HG03571 (cell line): ENCODE data around the gene YBEY.

Source experiments
- ATAC-seq: cut with Tn5 transposase; IDR thresholded peaks from one replicate; pipeline ENCODE4 v1.9.1; 2021; ENCODE audit not compliant: unreplicated experiment

Gene YBEY

DNA sequence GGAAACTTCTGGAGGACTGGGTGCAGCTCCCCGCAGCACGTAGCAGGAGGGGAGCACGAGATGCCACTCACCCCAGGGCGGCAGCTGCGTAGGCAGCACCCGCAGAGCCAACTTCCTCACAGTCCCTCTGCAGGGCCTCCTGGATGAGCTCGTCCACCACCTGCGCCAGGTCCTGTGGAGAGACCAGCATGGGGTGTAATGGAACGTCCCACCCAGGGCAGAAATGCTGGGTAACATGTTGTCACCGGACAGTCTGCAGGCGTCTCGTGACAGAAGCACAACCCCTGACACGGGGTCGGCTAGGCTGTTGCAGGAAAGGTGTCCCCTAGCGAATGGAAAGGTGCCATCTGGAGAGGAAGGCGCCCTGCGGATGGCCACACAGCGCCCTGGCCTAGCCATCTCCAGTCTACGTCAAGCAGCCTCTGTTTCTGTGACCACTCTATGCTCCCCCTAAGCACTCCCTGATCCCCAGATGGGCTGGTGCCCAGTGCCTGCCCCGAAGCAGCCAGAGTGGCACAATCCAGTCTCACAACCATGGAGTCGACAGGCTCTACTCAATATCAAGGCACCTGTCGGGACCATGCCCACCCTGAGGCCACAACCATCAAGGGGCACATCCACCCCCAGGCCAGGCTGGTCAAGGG is 22.0 kb upstream of the YBEY start:
- ATAC-seq = no peak

DNA sequence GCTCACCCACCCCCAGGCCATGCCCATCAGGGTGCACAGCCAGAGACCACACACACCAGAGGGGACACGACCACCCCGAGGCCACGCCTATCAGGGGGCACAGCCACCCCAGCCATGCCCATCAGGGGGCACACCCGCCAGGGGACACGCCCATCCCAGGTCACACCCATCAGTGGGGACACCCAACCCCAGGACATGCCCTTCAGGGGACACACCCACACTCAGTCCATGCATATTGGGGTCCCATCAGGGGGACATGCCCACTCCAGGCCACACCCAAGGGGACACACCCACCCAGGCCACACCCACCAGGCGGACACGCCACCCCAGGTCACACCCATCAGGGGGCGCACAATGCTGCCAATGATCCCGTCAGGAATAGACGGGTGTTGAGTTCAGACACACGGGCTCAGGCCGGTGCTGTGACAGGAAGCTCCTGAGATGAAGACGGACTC is 21.4 kb upstream of the YBEY start:
- no peak for ATAC-seq

DNA sequence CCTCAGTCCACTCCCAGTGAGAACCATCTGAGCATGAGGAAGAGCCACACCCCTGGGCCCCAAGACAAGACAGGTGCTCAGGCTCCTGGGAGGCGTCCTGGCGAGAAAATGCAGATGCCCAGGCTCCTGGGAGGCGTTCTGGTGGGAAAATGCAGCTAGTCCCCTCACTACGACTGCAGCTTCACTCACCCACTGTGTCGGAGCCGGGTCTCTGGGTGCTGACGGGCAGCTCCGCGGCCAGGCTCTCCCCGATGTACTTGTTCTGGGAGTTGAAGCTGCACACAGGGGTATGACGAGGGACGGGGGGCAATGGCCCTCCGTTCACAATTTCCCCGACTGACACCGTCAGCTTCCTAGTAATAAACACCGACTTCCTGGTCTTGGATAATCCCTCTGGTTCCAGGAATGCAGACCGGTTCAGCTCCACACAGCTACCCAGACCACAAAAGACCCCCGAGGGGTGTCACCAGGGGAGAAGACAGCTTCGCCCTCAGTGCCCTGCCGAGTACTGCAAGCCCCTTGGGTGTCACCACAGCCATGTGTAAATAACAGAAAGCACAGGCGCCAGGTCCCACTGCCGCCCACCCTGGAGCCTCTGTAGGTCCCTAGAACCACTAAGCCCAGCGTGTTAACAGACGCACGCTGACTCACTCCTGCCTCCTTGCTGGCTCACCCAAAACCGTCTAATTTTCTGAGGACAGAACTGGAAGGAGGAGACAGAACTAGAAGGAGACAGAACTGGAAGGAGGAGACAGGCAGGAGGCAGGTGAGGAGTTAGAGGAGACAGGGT is 20.2 kb upstream of the YBEY start:
- no peak for ATAC-seq

DNA sequence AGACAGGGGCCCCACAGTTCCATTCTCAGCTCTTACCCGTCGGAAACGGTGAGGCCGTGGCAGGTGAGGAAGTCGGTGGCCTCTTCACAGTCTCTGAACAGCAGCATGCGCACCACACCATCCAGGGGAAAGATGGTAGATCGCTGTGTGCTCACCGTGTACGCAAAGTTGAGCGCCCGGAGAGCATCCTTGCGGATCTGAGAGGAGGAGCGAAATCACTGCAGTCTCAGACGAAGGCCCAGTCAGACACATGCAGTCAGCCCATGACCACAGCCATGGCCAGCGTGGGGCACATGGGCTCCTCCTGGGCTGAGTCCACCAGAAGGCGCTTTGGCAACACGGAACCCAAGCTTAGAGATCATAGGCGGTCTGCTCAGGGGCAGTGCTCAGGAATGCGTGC is 19.2 kb upstream of the YBEY start:
- no peak for ATAC-seq

DNA sequence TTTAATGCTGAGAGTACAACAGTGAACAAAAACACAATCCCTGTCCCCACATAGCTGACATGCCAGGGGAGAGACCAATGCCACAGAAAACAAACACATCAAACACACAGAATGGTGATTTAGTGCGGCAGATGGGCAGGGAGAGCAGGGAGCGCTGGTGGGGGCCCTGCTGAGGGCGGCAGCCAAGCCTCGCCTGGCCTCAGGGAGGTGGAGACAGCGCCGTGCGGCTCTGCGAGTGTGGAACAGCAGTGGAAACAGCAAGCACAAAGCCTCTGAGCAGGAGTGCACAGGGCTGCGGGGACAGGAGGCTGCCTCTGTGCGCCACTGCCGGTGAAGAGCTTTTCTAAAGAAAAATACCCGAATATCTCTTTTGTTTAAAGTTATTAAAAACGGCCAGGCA is 17.8 kb upstream of the YBEY start:
- no peak for ATAC-seq

DNA sequence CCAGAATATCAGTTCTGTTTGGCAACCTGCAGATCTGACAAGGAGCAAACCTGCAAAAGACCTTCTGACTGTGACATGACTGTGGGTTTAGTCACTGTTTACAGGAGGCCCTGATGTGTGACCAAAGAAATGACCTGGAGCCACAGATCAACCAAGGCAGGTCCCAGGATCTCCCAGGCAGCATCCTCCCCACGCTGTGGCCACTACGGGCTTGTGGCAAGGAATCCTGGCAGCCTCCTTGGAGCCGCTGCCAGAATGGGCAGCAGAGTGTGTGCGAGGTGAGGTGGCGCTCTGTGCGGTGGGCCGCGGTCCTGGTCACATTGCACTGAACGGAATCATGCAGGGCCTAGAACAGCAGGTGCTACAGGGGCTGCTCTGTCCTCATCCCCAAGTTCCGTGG is 16.7 kb upstream of the YBEY start:
- ATAC-seq = no peak

DNA sequence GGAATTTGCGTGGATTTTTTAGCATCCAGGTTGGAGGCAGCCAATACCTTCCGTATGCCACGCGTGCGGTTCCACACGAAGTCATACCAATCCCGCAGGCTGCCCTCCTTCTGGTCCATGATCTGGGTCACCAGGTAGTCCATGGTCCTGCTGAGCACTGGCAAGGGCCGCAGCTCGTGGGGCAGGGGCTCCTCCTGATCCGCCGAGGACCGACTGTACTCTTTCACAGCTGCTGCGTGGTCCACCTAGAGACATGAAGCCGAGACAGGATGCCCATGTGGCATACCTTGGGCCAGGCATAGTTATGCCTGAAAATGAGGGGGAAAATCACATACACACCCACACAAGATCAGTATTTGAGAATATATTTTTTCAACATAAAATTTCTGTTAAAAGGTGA is 12.8 kb upstream of the YBEY start:
- ATAC-seq = no peak

DNA sequence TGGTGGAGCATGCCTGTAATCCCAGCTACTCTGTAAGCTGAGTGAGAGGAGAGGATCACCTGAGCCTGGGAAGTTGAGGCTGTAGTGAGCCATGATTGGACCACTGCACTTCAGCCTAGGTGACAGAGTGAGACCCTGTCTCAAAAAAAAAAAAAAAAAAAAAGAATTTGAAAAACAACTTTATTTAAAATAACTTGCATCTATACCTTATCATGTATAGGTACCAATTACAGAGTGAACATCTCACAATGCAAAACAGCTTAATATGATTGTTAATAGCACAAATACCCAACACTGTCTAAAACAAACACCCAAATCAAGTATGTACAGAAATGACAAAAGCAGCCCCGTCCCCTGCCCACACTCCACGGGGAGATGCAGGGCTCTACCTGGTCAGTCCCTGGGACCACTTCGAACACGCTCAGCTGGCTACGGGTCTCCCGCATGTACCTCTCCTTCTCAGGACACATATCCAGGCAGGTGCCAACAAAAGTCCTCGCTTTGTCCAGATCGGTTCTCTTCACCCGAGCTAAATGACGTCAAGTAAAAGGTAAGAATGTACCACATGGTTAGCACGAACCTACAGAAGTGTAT is 11.2 kb upstream of the YBEY start:
- no peak for ATAC-seq

DNA sequence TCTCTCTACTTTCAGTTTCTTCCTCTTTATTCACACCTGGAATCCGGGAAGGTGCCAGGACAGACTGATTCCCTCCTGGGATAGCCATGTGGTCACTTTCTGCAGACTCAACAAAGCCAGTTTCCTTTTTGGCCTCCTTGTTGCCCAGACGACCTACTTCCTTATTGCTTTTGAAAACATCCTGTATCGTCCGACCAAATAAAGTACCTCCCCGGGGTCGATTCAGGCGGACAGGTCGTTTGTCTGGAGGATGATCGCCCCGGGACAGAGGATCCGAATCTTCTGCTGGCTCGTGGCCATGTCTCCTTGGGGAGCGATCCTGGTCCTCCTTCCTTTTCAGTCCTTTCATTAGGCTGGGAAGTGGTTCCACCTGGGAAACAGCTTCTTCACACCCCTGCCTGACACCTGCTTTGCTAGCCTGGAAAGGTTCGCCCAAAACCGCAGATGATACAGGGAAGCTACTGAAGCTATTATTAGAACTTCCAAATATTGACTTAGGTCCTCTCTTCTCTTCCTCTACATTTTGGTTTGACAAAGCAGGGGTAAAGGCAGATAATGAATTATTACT is 2.0 kb upstream of the YBEY start:
- no peak for ATAC-seq

DNA sequence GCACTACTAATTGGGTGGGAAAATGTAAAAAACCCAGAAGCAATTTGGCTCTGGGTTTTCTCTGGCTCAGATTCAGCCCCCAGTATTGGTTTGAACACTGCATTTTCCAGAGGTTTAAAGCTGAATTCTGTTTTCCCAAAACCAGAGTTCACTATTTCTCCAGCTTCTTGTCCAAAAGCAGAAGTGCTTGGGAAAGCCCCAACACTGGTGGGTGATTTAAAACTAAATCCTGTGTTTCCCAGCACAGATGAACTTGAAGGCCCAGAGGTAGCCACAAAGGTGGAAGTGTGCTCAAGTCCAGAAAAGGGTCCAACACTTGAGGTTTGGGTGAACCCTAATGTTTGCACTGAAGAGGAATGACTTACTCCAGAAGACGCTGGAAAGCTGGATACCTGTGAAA is 1.4 kb upstream of the YBEY start:
- no peak for ATAC-seq

DNA sequence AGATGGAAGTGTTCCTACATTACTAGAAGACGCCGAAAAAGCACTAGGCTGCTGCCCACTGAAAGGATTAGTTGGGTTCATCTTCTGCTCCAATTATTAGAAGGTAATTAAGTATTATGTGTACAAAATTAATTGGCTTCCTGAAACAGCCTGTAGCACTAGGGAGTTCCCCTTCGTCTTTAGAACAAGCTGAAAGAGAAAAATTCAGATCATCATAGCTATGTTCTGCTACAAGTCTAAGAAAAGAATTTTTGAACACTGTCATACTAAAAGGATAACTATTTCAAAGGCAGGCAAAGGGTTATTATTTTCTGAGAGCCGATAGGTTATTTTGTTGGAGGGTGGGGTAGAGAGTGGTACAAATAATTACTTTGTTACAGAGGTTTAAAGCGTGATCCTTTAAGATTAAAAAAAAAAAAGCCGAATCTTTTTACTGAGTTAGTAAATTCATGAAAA is 908 bp upstream of the YBEY start, which contains the start of gene MCM3AP:
TSS of gene MCM3AP (minus strand) at position 406 of the 456 bp plus-strand sequence. CDS start at position 81, 325 bp downstream.
- ATAC-seq = no peak

DNA sequence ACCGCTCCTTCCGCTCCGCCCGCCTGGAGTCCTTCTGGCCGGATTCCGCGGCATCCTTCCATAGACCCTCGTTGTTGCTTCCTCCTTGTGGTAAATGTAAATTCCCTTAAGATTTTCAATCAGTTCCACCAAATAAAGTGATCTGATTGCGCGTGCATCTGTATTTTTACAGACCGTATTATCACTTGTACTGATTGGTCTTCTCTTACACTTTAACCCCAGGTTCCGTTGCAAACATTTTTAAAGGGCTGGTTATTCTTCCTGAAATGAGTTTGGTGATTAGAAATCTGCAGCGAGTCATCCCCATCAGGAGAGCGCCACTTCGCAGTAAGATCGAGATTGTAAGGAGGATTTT is 483 bp downstream of the YBEY start:
- ATAC-seq = no peak

DNA sequence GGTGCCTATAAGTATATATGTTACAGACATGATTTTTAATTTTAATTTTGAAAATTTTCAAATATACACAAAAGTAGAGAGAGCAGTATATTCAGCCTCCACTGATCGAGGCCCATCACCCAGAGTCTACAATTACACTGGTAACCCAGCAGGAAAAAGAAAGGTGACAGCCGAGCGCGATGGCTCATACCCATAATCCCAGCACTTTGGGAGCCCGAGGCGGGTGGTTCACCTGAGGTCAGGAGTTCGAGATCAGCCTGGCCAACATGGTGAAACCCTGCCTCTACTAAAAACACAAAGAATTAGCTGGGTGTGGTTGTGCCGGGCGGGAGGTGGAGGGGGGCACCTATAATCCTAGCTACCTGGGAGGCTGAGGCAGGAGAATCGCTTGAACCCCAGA is 1.4 kb downstream of the YBEY start:
- ATAC-seq = no peak

DNA sequence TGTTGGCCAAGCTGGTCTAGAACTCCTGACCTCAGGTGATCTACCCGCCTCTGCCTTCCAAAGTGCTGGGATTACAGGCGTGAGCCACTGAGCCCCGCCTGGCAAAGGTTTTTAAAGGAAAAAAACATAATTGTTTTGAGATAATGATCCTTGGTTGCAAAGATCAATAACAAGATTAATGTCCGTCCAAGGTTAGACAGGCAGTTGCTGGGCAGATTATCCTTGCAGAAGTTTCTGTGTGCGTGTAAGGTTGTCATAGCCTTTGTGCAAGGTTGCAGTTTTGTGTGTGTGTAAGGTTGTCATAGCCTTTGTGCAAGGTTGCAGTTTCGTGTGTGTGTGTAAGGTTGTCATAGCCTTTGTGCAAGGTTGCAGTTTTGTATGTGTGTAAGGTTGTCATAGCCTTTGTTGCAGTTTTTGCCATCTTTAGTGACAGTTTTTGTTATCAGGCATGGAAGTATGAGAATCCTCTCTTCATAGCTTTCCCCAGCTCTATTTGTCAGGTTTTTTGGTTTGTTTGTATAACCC is 3.6 kb downstream of the YBEY start:
- ATAC-seq = no peak

DNA sequence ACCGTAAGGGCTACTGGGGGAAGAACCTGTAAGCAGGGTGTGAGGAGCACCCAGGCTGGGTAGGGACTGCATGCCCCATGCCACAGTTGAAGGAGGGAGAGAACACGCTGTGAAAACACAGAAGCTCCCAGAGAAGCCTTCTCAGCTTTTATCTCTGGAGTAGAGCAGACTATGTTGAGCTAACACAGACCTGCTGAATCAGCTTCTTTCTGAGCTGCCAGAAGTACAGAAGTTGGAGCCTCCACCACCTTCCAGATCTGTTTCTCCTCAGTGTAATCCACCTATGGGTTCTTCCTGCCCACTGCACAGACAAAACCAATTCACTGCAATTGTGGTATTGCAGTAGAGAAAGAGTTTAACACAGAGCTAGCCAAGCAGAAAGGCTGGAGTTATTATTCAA is 5.4 kb downstream of the YBEY start:
- no peak for ATAC-seq

DNA sequence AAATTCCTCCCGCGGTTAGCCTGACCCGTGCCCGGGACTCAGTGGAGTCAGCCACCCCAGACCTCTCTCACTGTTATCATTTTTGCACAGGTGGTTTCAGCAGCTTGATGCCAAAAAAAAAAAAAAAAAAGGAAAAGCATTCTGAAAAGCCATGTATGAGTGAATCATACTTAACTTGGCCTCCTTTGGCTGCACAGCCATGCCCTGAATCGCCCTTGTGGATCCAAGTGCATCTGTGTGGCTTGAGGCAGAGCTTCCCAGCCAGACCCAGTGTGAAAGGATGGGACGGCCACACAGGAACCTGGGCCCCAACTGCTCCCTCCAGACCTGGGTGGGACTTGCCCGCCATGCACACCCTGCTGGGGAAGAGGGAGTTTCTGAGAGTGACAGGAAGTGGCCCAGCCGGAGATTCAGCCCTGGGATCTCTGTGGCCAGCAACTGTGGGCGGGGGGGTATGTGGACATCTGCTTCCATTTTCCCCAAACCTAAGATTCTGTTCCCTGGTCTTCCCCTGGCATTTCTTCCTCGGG is 8.6 kb downstream of the YBEY start:
- no peak for ATAC-seq

DNA sequence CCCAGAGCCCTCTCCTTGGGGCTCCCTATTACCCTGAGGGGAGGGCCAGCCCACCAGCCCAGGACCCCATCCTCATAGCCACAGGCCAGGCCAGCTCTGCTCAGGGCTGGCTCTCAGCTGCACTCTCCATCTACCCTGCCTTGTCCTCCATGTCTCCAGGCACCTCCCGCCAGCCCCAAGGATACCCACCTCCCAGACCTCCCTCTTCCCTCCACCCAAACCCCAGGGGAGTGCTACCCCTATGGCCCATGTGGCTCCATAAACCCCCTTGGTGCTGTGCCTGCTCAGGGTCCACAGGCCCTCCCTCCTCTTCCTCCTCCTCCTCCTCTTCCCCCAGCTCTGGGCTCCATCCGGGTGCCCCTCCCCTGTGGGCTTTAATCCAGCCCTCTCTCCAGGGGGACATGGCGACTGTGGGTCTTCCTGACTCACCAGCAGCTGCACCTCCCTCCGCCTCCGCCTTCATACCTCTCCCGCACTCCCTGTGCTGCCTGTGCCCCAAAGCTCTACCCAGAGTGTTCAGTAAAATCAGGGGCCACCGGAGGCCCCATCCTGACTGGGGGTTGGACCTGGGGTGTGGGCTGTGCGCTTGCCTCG is 9.1 kb downstream of the YBEY start:
- no peak for ATAC-seq

DNA sequence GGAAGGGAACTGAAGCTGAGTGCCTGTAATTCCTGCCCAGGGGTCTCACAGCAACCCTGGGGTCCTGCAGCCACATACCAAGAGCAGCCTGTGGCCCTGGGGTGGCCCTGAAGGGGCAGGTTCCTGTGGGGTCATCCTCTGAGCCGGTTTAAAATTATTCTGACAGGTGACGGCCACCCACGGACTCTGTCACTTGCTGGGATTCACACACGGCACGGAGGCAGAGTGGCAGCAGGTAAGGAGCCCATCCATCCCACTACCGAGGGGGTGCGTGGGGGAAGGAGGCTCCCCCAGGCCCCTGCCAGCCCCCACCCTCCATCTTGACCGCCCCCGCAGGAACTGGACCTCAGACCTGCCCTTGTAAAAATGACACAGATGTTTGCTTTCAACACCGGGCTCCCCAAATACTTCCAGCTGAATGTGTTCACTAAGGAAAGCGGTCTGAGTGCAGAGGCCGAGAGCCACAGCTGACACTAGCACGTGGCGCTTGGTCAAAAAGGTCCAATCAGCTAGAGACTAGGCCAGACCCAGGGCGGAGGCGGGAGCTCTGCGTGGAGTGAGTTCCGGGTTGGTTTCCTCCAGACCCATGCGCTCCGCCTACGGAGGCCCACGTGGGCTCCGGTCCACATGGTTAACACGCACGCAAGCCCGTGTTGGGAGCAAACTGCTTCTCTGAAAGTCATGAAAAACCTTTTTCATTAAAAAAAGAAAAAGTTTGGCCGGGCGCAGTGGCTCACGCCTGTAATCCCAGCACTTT is 10.0 kb downstream of the YBEY start:
- no peak for ATAC-seq

DNA sequence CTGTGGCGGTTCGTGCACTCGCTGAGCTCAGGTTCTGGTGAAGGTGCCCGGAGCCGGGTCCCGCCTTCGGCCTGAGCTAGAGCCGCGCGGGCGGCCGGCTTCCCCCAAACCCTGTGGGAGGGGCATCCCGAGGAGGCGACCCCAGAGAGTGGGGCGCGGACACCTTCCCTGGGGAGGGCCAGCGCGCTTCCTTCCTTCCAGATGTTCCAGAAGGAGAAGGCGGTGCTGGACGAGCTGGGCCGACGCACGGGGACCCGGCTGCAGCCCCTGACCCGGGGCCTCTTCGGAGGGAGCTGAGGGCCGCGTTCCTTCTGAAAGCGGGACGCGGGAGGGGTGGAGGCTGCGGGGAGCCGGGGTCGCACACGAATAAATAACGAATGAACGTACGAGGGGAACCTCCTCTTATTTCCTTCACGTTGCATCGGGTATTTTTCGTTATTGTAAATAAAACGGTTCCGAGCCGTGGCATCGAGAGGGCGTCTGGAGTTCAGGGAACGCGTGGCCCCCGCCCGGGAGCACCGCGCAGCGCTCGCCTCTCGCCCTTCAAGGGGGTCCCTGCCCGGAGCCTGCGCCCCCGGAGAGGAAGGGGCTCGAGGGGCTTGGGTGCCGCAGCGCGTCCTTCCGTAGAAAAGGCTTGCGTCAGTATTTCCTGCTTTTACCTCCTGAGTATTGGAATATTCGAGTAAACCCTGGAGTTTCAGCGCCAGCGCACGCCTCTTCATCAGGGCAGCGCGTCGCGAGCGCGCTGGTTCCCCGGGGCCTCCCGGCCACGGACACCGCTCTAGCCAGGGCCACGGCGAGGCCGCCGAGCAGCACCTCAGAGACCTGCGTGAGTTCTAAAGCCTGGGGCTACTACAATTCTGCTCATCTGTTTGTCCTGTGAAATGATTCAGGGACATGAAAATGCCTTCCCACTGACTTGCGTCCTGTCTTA is 11.5 kb downstream of the YBEY start:
- no peak for ATAC-seq
